HG02759 (cell line): ENCODE results near the gene ENPP6.
"Not testable (repeated sequence)": the region's sequence is repeated elsewhere in the genome, so short reads cannot be mapped to it uniquely, and the experiment has no call there.

Experiments used
- ATAC-seq: cut with Tn5 transposase; IDR thresholded peaks from one replicate; pipeline ENCODE4 v1.9.1; 2021; ENCODE audit warnings: mild to moderate bottlenecking, moderate library complexity; ENCODE audit not compliant: unreplicated experiment

The ENPP6 gene

GRCh38 chr4:184066584-184067300 is 150.9 kb downstream of the ENPP6 start:
- ATAC-seq: no peak

- ATAC-seq: no peak
These were observed 152.8 kb downstream of the ENPP6 start for GRCh38 chr4:184064877-184065276.

GRCh38 chr4:184062769-184063168 is 154.9 kb downstream of the ENPP6 start:
- no peak for ATAC-seq

GRCh38 chr4:184061582-184061981 is 156.1 kb downstream of the ENPP6 start:
- no peak for ATAC-seq

GRCh38 chr4:184059099-184059498 is 158.6 kb downstream of the ENPP6 start:
- ATAC-seq: no peak

GRCh38 chr4:184058026-184058425 is 159.6 kb downstream of the ENPP6 start:
- no peak for ATAC-seq

- ATAC-seq: no peak
These were observed 160.8 kb downstream of the ENPP6 start for GRCh38 chr4:184056877-184057276.

- no peak for ATAC-seq
These were observed 164.2 kb downstream of the ENPP6 start for GRCh38 chr4:184053434-184053833.

GRCh38 chr4:184052616-184053015 is 165.1 kb downstream of the ENPP6 start:
- ATAC-seq: no peak

- ATAC-seq: not testable (repeated sequence)
These were observed 166.4 kb downstream of the ENPP6 start for GRCh38 chr4:184051262-184051661.

GRCh38 chr4:184046148-184046547 is 171.5 kb downstream of the ENPP6 start:
- no peak for ATAC-seq

- ATAC-seq: no peak
These were observed 176.5 kb downstream of the ENPP6 start for GRCh38 chr4:184041156-184041555.

- ATAC-seq: no peak
These were observed 177.7 kb downstream of the ENPP6 start for GRCh38 chr4:184039963-184040383.
